Esophagus muscularis mucosa (tissue), 4 donors: ENCODE results near the gene TSPAN17. TPM values are rescaled to one million over a fixed set of nuclear protein-coding genes. Genes with fewer than 3 reads are reported as not detected.

Experiments
- DNase-seq: peaks from one replicate; pipeline ENCODE4 v3.0.0-alpha.2; 2017; ENCODE audit errors: extremely low spot score
- H3K27ac ChIP-seq, 4 donors: fragments of 200-600 bp; sonication (generic); replicated peaks in 1 of 4; 1 replicate in 3 of 4; 2 replicates in 1 of 4; pipeline ENCODE4 v1.5.1; 2016 to 2019; ENCODE audit warnings: mild to moderate bottlenecking in 1 of 4
- H3K27me3 ChIP-seq, 4 donors: fragments of 200-600 bp; sonication (generic); one replicate each; pipeline versions ENCODE4 v1.5.1 to v1.6.0; 2016 to 2019
- H3K36me3 ChIP-seq, 4 donors: fragments of 200-600 bp; sonication (generic); one replicate each; pipeline ENCODE4 v1.5.1; 2016 to 2019
- H3K4me1 ChIP-seq, 4 donors: fragments of 200-600 bp; sonication (generic); one replicate each; pipeline ENCODE4 v1.5.1; 2016 to 2019
- H3K4me3 ChIP-seq, 4 donors: fragments of 200-600 bp; sonication (generic); 1 replicate in 2 of 4; 2 replicates in 2 of 4; pipeline ENCODE4 v1.5.1; 2016 to 2019; ENCODE audit warnings: mild to moderate bottlenecking in 4 of 4, moderate library complexity in 1 of 4
- H3K9me3 ChIP-seq, 4 donors: fragments of 200-600 bp; sonication (generic); 1 replicate in 3 of 4; 2 replicates in 1 of 4; pipeline ENCODE4 v1.5.1; 2016 to 2019
- EP300 ChIP-seq: sonication (generic); formaldehyde crosslinking; IDR thresholded peaks from one replicate; pipeline ENCODE4 v1.6.1; 2017; ENCODE audit warnings: antibody characterized with exemption
- POLR2A ChIP-seq: fragments of 450-650 bp; IDR thresholded peaks from one replicate; pipeline ENCODE4 v1.6.1; 2017; ENCODE audit warnings: antibody characterized with exemption, moderate library complexity, mild to moderate bottlenecking, low read depth
- POLR2AphosphoS5 ChIP-seq, 2 donors: sonication (generic); formaldehyde crosslinking; IDR thresholded peaks; one replicate each; pipeline ENCODE4 v1.6.1; 2017; ENCODE audit warnings: antibody characterized with exemption in 2 of 2
- WGBS: methylation state at CpG from one replicate; pipeline ENCODE4 v1.1.5; 2018; 5-methylcytosine and 5-hydroxymethylcytosine counted together
- intact Hi-C: fragments of 100-400 bp; cut with DNase I; formaldehyde crosslinking; loops from one replicate; pipeline ENCODE4 v1.15.1; 2023
- total RNA-seq, 4 donors: library from RNA; depleted of rRNA; stranded (reverse); fragments of >200 nt; gene quantifications; one replicate each; pipeline versions ENCODE4 v1.1.0 to v1.2.1, GENCODE V29; 2016
- TF ChIP-seq, protein P1 (sequence below), 3 experiments: fragments of 200-600 bp in 2 of 3; fragments of 450-650 bp in 1 of 3; sonication (generic) in 2 of 3; IDR thresholded peaks; one replicate each; pipeline ENCODE4 v1.5.1; 2017 to 2019; ENCODE audit warnings: antibody characterized with exemption in 3 of 3, mild to moderate bottlenecking in 2 of 3, moderate library complexity in 1 of 3

The TSPAN17 gene
- total RNA-seq, 4 donors from 2014 or later: 8.3 to 18.6 (median 14.8) TPM

GRCh38 chr5:176692839-176693476 lies 45.7 kb downstream of the TSPAN17 start:
- TF ChIP-seq POLR2AphosphoS5 (IDR thresholded peaks at IDR 0.05) (no peak), POLR2A (no peak), EP300 (no peak)
- TF ChIP-seq, protein P1, sequence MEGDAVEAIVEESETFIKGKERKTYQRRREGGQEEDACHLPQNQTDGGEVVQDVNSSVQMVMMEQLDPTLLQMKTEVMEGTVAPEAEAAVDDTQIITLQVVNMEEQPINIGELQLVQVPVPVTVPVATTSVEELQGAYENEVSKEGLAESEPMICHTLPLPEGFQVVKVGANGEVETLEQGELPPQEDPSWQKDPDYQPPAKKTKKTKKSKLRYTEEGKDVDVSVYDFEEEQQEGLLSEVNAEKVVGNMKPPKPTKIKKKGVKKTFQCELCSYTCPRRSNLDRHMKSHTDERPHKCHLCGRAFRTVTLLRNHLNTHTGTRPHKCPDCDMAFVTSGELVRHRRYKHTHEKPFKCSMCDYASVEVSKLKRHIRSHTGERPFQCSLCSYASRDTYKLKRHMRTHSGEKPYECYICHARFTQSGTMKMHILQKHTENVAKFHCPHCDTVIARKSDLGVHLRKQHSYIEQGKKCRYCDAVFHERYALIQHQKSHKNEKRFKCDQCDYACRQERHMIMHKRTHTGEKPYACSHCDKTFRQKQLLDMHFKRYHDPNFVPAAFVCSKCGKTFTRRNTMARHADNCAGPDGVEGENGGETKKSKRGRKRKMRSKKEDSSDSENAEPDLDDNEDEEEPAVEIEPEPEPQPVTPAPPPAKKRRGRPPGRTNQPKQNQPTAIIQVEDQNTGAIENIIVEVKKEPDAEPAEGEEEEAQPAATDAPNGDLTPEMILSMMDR (IDR thresholded peaks at IDR 0.05): no peak
- H3K27ac ChIP-seq: no peak overlapping the region
- H3K9me3 ChIP-seq: peaks cover 0 to 5% (median 0%) of the 10 kb centered on the region in 4 donors
- H3K27me3 ChIP-seq: peaks cover 0 to 95% (median 4%) of the 10 kb centered on the region in 4 donors
- 28% methylated on average over 13 of the region's 13 CpGs for WGBS
- intact Hi-C loops: no loop called here
- peaks cover 0 to 7% (median 4%) of the 10 kb centered on the region in 4 donors for H3K4me1 ChIP-seq
- DNase-seq: no peak
- no peak overlapping the region for H3K4me3 ChIP-seq
- no peaks in the 10 kb centered on the region for H3K36me3 ChIP-seq

- peaks cover 0 to 98% (median 4%) of the 10 kb centered on the region in 4 donors for H3K27me3 ChIP-seq
- peaks cover 0 to 7% (median 4%) of the 10 kb centered on the region in 4 donors for H3K4me1 ChIP-seq
- intact Hi-C loops: no loop called here
- WGBS: 35% methylated on average over 13 of the region's 13 CpGs
- H3K4me3 ChIP-seq: no peak overlapping the region
- H3K36me3 ChIP-seq: no peaks in the 10 kb centered on the region
- DNase-seq: no peak
- peaks cover 0 to 5% (median 0%) of the 10 kb centered on the region in 4 donors for H3K9me3 ChIP-seq
- no peak overlapping the region for H3K27ac ChIP-seq
- TF ChIP-seq EP300 (no peak), POLR2AphosphoS5 (IDR thresholded peaks at IDR 0.05) (no peak), POLR2A (no peak)
- TF ChIP-seq, protein P1 (IDR thresholded peaks at IDR 0.05): no peak
Measured at GRCh38 chr5:176693477-176693851, 46.2 kb downstream of the TSPAN17 start.

DNA sequence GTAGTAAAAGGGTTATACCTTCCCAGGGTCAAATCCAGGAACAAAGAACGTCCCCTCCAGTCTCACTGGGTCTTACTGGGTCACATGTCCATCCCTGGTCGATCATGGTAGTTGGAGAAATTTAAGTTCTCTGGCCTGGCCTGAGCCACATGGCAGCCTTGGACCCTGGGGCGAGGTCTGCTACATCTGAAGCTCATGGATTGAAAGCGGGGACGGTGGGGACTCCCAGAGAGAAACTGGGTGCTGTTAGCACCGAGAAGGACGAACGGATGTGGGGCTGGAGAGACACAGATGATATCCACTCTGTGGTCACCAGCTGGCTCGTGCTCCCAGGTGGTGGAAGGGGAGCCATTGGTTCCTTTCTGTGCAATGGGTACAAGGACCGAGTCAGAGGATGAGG lies 46.9 kb downstream of the TSPAN17 start:
- intact Hi-C loops: no loop called here
- no peak for TF ChIP-seq EP300
- Histone ChIP-seq H3K4me3 (no peak overlapping the region), H3K27ac (no peak overlapping the region), H3K27me3 (peaks cover 0 to 100% (median 4%) of the 10 kb centered on the region in 4 donors), H3K4me1 (peaks cover 0 to 7% (median 4%) of the 10 kb centered on the region in 4 donors), H3K9me3 (peaks cover 0 to 5% (median 0%) of the 10 kb centered on the region in 4 donors), H3K36me3 (no peaks in the 10 kb centered on the region)
- whole genome bisulfite sequencing: 87% methylated on average over 10 of the region's 10 CpGs
- DNase-seq: no peak

DNA sequence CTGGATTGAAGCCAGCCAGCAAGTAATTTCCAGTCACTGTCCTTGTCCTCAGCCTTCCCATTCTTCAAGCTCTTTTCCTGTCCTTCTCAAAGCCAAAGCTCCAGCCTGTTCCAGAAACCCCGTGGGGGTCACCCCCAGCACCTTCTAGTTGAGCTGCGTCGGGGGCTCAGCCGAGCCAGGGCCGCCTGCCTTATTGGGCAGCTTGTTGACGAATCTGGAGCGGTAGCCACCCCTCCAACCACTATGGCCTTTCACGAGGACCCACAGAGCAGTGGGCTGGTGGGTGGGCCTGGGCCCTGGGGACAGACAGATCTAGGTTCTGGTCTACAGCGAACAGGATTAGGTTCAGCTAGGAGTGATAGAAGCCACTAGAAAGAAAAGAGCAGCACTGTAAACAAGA lies 47.3 kb downstream of the TSPAN17 start:
- Histone ChIP-seq H3K4me3 (no peak overlapping the region), H3K9me3 (peaks cover 0 to 5% (median 0%) of the 10 kb centered on the region in 4 donors), H3K4me1 (peaks cover 0 to 7% (median 4%) of the 10 kb centered on the region in 4 donors), H3K27me3 (peaks cover 0 to 100% (median 4%) of the 10 kb centered on the region in 4 donors), H3K27ac (no peak overlapping the region), H3K36me3 (no peaks in the 10 kb centered on the region)
- DNase-seq: no peak
- TF ChIP-seq POLR2A: no peak
- intact Hi-C loops: no loop called here
- 75% methylated on average over 6 of the region's 9 CpGs for WGBS

DNA sequence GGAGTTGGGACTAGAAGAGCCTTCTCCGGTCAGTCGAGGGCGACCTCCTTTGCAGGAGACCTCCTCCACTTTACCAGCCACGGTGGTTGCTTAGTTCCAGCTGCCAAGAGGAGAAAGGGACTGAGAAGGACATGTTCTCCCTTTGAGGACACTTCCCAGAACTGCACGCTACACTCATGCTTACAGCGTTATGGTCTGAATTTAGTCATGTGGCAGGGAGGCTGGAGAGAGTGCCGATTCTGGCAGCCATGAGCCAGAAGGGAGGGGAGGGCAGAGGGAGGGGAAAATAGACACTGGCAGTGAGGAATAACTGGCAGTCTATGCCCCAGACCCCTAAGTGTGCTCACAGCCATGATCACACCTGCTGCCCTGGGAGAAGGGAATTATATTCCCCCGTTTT lies 47.8 kb downstream of the TSPAN17 start:
- H3K27me3 ChIP-seq: peaks cover 0 to 100% (median 4%) of the 10 kb centered on the region in 4 donors
- no peaks in the 10 kb centered on the region for H3K36me3 ChIP-seq
- no peak overlapping the region for H3K4me3 ChIP-seq
- H3K27ac ChIP-seq: no peak overlapping the region
- TF ChIP-seq POLR2AphosphoS5 (IDR thresholded peaks at IDR 0.05) (no peak), POLR2A (no peak), EP300 (no peak)
- TF ChIP-seq, protein P1 (IDR thresholded peaks at IDR 0.05): no peak
- peaks cover 0 to 5% (median 0%) of the 10 kb centered on the region in 4 donors for H3K9me3 ChIP-seq
- intact Hi-C loops: no loop called here
- 68% methylated on average over 8 of the region's 8 CpGs for WGBS
- H3K4me1 ChIP-seq: peaks cover 0 to 7% (median 4%) of the 10 kb centered on the region in 4 donors
- DNase-seq: no peak
